Thyroid gland (tissue), 4 donors: Measurements from ENCODE around the gene SEC14L3.

Experiments used
- POLR2A ChIP-seq, 2 donors: fragments of 450-650 bp; IDR thresholded peaks; one replicate each; pipeline ENCODE4 v1.6.1; 2017; ENCODE audit warnings: antibody characterized with exemption in 2 of 2, mild to moderate bottlenecking in 2 of 2, moderate library complexity in 1 of 2
- TF ChIP-seq, protein P1 (sequence below), 6 experiments: fragments of 200-600 bp in 3 of 6; fragments of 450-650 bp in 3 of 6; sonication (generic) in 3 of 6; IDR thresholded peaks; one replicate each; pipeline ENCODE4 v1.5.1; 2016 to 2019; ENCODE audit warnings: antibody characterized with exemption in 6 of 6, mild to moderate bottlenecking in 2 of 6, inconsistent platforms in 1 of 6, moderate library complexity in 1 of 6

DNA sequence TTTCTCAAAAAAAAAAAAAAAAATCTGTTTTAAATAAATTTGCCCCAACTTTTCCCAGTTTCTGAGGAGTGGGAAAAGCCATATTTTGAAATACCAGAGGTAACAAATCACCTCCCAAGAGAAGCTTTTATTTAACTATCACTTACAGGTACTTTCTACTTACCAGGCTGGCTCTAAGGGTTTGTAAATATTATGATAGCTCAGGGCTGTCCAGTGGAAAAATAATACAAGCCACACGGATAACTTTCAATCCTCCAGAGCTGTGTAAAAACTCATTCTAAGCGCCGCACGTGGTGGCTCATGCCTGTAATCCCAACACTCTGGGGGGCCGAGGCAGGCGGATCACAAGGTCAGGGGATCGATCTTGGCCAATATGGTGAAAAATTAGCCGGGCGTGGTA, 39.3 kb upstream of the SEC14L3 start:
- TF ChIP-seq, protein P1, sequence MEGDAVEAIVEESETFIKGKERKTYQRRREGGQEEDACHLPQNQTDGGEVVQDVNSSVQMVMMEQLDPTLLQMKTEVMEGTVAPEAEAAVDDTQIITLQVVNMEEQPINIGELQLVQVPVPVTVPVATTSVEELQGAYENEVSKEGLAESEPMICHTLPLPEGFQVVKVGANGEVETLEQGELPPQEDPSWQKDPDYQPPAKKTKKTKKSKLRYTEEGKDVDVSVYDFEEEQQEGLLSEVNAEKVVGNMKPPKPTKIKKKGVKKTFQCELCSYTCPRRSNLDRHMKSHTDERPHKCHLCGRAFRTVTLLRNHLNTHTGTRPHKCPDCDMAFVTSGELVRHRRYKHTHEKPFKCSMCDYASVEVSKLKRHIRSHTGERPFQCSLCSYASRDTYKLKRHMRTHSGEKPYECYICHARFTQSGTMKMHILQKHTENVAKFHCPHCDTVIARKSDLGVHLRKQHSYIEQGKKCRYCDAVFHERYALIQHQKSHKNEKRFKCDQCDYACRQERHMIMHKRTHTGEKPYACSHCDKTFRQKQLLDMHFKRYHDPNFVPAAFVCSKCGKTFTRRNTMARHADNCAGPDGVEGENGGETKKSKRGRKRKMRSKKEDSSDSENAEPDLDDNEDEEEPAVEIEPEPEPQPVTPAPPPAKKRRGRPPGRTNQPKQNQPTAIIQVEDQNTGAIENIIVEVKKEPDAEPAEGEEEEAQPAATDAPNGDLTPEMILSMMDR (IDR thresholded peaks at IDR 0.05): no peak
- TF ChIP-seq POLR2A (IDR thresholded peaks at IDR 0.05): no peak
